Esophagus muscularis mucosa (tissue), 3 donors: ENCODE measurements around the gene DDO.

Experiments used
- POLR2A ChIP-seq: fragments of 450-650 bp; IDR thresholded peaks from one replicate; pipeline ENCODE4 v1.6.1; 2017; ENCODE audit warnings: antibody characterized with exemption, moderate library complexity, mild to moderate bottlenecking, low read depth
- TF ChIP-seq, protein P1 (sequence below), 3 experiments: fragments of 200-600 bp in 2 of 3; fragments of 450-650 bp in 1 of 3; sonication (generic) in 2 of 3; IDR thresholded peaks; one replicate each; pipeline ENCODE4 v1.5.1; 2017 to 2019; ENCODE audit warnings: antibody characterized with exemption in 3 of 3, mild to moderate bottlenecking in 2 of 3, moderate library complexity in 1 of 3

DNA sequence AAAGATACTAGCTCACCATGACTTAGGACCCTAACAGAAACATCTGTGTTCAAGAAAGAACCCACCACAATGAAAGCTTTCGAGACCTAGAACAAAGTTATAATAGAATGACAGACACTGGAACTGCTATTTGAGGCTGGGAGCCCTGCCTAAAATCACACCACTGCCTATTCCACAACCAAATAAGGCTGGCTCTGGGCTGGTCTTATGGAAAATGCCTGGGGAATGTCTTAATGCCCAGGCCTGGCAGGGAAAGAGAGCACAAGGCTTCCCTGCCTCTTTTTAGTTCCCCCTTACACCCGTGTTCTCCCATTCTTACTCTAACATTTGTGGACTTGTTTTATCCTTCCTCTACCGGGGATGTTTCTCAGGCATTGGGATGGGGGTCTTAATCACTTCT, 51.6 kb downstream of the DDO start:
- TF ChIP-seq POLR2A: no peak
- TF ChIP-seq, protein P1, sequence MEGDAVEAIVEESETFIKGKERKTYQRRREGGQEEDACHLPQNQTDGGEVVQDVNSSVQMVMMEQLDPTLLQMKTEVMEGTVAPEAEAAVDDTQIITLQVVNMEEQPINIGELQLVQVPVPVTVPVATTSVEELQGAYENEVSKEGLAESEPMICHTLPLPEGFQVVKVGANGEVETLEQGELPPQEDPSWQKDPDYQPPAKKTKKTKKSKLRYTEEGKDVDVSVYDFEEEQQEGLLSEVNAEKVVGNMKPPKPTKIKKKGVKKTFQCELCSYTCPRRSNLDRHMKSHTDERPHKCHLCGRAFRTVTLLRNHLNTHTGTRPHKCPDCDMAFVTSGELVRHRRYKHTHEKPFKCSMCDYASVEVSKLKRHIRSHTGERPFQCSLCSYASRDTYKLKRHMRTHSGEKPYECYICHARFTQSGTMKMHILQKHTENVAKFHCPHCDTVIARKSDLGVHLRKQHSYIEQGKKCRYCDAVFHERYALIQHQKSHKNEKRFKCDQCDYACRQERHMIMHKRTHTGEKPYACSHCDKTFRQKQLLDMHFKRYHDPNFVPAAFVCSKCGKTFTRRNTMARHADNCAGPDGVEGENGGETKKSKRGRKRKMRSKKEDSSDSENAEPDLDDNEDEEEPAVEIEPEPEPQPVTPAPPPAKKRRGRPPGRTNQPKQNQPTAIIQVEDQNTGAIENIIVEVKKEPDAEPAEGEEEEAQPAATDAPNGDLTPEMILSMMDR (IDR thresholded peaks at IDR 0.05): no peak
